ENCODE data around the gene OVOL1.

The OVOL1 gene

DNA sequence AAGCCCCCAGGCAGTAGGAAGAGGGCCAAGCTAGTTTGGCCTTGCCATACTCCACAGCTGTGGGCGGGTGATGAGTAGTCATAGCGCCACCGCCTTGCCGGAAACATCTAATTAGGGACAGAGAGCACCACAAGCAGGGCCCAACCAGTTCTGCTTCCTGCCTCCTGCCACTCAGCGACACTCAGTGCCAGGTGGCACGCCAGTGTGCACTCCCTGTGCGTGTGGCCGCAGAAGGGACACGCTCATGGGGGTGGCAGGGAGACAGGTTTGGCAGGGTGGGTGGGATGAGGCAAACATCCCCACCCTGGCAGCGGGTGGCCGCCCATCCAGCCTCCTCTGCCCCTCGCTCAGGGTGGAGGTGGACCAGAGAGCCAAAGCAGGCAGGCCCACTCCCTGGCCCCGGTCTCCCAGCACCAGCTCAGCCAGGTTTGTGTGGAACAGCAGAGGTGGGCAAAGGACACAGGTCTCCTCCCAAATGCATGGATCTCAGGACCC lies 4.9 kb downstream of the OVOL1 start:
- no peak overlapping the region for H3K4me3 ChIP-seq (ENCODE audit: low read length)
- no peak for TF ChIP-seq ZNF274 (IDR thresholded peaks at IDR 0.05; ENCODE audit: low read depth, low read length)

DNA sequence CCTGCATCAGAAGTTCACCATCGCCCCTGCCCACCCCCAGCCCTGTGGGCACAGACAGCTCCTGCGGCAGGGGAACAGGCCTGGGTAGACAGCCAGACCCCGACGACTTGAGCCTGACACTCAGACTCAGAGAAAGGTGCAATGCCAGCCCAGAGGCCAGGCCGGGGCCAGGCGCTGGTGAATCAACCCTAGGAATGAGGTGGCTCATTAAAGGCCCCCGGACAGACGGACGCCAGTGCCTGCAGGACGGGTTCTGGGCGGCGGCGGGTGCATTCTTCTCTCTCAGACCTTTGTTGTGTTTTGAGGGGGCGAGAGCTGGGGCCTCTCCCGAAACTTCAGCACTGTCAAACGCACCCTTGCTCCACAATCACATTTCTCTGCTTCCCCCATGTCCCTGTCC lies 5.6 kb downstream of the OVOL1 start:
- TF ChIP-seq ZNF274 (IDR thresholded peaks at IDR 0.05; ENCODE audit: low read depth, low read length) = no peak
- no peak overlapping the region for H3K4me3 ChIP-seq (ENCODE audit: low read length)

DNA sequence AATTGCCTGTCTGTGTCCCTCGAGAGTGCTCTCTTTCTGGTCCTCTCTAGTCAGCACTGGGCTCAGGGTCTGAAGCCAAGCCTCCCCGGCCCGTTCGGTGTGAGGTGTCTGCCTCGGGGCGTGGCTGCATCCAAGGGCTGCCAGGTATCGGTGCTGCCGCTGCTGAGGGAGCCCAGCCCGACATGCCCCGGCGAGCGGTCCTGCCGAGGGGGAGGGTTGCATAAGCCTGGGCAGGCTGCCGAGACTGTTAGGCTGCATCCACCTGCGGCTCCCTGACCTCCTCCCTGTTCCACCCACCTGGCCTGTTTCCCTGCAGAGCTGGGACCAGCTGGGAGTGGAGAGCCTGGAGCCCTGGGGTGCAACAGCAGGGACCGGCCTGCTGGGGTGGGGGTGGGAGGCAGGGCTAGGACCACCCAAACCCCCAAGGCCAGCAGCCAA lies 6.3 kb downstream of the OVOL1 start:
- TF ChIP-seq ZNF274 (IDR thresholded peaks at IDR 0.05; ENCODE audit: low read depth, low read length) = no peak
- H3K4me3 ChIP-seq (ENCODE audit: low read length) = no peak overlapping the region

DNA sequence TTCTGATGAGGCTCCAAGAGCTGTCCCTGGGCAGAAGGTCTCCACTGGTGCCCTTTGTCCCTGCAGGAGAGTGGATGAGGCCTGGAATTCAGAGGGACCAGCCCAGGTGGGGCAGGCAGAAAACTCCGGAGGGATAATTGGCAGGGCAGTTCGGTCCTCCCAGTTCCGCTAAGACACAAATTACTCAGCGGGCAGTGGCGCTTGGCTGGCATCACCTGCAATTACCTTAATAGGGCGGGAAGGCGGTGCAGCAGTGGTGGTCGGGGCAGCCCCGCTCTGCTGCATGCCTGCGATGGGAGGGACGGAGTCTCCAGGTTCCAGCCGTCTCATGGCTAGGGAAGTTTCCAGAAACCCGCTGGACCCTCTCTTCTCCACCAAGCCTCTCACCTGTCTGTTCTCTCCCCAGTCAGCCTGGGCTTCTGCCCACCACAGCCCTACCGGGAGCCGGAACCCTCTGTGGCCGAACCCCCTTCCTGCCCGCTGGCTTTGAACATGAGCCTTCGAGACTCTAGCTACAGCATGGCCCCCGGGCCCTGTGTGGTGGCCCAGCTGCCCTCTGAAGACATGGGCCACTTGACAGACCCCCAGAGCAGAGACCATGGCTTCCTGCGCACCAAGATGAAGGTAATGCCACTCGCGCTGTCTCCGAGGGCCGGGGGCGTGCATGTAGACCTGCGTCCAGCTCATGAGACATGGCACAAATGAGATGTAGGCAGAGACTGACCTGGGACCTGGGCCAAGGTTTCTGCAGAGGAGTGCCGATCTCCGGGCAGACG lies 7.0 kb downstream of the OVOL1 start:
- H3K4me3 ChIP-seq (ENCODE audit: low read length) = no peak overlapping the region
- no peak for TF ChIP-seq ZNF274 (IDR thresholded peaks at IDR 0.05; ENCODE audit: low read depth, low read length)

DNA sequence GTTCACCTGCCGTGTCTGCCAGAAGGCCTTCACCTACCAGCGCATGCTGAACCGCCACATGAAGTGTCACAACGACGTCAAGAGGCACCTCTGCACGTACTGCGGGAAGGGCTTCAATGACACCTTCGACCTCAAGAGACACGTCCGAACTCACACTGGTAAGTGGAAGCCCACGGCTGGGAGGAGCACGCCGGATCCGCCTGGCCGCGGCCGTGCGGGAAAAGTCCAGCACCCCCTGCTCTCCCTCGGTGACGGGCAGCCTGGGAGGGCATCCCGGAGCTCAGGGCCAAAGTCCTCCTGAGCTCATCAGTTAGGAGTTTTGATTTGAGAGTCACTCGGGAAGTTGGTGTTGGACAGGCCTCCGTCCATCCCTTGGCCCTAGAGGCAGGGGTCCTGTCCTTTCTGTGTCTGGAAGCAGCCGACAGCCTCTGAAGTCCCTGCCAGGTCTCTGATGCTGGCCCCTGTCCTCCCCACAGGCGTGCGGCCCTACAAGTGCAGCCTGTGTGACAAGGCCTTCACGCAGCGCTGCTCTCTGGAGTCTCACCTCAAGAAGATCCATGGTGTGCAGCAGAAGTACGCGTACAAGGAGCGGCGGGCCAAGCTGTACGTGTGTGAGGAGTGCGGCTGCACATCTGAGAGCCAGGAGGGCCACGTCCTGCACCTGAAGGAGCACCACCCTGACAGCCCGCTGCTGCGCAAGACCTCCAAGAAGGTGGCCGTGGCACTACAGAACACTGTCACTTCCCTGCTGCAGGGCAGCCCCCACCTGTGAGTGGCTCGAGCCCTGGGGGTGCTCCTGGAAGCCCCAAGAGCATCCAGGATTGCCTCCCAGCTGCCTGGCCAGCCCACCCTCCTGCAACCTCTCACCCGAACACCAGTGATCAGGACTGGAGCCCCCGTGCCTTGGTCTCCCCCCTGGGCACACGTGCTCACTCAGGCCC lies 8.0 kb downstream of the OVOL1 start:
- no peak for TF ChIP-seq ZNF274 (IDR thresholded peaks at IDR 0.05; ENCODE audit: low read depth, low read length)
- no peak overlapping the region for H3K4me3 ChIP-seq (ENCODE audit: low read length)

DNA sequence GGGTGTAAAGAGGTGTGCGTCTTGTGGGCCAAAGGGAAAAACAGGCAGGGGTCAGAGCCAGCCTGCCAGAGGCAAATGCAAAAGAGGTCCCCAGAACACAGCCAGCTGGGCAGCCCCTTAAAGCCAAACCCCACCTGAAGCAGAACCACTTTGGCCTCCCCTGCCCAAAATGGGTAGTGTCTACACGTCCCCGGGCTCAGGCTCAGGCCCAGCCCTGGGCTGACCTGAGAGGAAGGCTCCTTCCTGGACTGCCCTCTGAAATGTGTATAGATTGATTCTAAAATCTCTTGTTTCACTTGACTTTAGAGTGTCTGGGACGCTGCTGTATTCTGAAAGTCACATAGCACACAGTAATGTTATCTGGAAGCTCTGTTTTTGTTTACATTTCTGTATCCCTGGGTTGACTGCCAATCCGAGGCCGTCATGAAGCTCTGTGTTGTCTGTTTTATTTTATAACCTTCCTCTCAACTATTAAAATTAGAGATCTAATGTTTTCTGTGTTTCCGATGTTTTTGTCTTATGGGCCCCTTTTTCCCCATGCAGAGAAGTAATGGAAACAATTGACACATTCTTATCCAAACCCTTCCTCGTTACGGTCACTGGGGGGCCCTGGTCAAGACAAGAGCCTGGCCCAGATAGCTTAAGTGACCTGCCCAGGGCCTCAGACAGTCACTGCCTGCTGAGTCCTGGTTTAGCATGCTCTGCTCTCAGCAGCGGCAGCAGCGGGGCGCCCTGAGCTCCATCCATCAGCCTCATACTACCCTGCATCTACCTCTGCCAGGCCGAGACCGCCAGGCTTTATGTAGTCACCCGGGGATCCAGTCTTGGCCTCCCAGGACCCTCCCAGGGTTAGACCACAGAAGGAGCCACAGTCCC lies 10.1 kb downstream of the OVOL1 start:
- no peak for TF ChIP-seq ZNF274 (IDR thresholded peaks at IDR 0.05; ENCODE audit: low read depth, low read length)
- no peak overlapping the region for H3K4me3 ChIP-seq (ENCODE audit: low read length)

DNA sequence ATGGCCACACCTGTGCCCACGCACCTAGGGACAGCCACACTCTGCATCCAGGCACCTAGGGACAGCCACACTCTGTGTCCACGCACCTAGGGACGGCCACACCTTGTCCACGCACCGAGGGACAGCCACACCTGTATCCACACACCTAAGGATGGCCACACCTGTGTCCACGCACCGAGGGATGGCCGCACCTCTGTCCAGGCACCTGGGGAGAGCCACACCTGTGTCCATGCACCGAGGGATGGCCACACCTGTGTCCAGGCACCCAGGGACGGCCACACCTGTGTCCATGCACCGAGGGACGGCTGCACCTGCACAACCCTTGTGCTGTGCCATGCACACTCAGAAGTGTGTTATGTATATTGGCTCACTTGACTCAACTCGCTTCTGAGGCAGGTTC lies 10.8 kb downstream of the OVOL1 start:
- no peak for TF ChIP-seq ZNF274 (IDR thresholded peaks at IDR 0.05; ENCODE audit: low read depth, low read length)
- H3K4me3 ChIP-seq (ENCODE audit: low read length) = no peak overlapping the region

DNA sequence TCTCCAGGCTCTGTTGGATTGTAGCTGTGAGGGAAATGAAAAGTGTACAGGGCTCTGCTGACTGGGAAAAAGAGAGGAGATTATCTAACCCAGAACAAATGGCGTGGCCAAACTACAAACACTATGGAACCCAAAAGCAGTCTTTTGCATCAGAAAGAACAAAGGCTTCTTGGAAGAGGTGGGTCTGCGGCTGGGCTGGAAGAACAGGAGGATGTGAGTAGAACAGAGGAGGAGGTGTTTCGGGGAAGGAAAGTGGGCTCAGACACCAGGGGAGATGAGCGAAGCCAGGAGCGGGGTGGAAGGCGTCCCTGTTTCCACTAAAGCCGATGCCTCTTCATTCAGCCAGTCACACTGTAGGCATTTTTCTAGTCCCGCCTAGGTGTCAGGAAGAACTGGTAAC lies 12.0 kb downstream of the OVOL1 start:
- TF ChIP-seq ZNF274 (IDR thresholded peaks at IDR 0.05; ENCODE audit: low read depth, low read length) = no peak
- H3K4me3 ChIP-seq (ENCODE audit: low read length) = no peak overlapping the region

DNA sequence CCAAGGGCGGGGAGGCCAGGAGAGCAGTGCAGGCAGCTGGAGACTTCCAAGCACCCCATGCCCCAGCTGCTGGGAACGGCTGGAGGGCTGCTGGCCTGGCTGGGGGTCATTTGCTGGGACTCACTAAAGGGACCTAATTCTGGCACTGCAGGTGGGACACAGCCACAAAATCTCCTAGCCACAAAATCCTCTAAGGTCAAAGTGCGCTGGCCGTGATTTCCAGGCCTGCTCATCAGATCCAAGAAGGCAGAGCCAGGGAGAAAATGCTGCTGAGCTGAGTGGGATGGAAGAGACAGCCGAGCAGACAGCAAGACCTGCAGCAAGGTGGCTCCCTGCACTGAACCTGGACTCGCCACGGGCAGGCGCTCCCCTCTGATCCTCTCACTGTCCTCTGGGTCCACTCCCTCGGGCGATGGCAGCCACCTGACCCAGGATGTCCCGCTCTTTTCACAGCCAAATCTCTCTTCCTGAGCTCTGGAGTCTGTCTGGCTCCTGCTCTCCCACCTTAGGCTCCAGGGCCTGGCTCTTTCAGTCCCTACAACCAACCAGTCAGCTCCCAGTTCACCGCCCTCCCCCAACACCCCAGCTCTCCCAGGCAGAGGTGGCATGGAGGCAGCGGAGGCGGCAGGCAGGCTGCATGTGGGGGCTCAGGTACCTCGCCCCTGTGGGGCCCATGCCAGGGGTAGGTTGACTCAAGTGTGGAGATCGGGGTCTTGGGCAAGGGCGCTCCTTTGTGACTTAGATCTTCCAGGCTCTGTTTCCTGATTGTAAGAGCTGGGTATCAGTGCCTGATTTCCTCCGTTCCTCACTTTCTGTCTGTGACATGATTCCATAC lies 14.5 kb downstream of the OVOL1 start:
- H3K4me3 ChIP-seq (ENCODE audit: low read length) = no peak overlapping the region
- no peak for TF ChIP-seq ZNF274 (IDR thresholded peaks at IDR 0.05; ENCODE audit: low read depth, low read length)

DNA sequence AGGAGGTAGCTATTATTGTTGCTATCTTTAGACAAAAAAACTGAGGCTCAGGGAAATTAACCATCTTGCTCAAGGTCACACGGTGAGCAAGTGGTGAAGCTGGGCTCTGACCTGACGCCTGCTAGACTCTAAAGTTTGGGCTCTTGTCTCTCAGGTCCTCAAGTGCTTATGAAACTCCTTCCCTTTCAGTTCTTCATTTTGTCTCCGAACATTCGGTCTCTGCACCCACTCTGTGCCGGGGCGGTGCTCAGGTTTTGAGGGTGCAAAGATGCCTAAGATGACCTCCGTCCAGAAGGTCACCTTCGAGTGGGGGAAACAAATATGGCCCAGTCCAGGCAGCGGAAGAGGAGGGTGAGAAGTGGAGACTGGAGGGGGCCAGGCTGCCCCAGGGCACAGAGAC lies 16.0 kb downstream of the OVOL1 start:
- no peak for TF ChIP-seq ZNF274 (IDR thresholded peaks at IDR 0.05; ENCODE audit: low read depth, low read length)
- H3K4me3 ChIP-seq (ENCODE audit: low read length) = no peak overlapping the region

DNA sequence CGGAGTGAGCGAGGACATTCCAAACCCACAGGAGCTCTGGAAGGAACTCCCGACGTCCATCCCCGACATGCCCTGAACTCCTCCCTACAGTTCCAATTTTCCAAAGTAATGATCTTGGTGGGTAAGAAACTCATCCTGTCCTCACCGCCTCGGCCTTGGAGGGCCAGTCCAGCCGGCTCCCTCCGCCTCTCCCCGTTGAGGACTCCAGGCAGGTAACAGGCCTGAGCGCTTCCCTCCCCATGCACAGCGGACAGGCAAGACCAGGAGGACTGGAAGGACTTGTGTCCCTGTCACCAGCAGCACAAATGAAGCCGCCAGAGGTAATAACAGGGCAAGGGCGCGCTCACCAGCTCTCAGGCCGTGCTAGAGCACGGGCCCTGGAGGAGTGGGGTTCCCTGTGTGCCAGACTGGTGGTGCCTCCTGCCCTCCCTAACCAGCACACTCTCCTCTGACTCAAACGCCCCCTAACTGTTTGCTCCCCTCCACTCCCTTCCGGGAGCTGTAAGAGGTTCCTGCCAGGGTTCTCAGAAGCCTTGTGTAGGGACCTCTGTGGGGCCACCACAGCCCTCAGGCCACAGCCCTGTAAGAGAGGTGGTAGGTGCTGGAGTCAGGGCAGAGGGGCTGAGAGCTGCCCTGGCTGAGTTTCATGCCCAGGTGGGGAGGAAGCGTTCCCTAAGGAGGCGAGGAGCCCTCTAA lies 17.1 kb downstream of the OVOL1 start:
- H3K4me3 ChIP-seq (ENCODE audit: low read length) = no peak overlapping the region
- no peak for TF ChIP-seq ZNF274 (IDR thresholded peaks at IDR 0.05; ENCODE audit: low read depth, low read length)

DNA sequence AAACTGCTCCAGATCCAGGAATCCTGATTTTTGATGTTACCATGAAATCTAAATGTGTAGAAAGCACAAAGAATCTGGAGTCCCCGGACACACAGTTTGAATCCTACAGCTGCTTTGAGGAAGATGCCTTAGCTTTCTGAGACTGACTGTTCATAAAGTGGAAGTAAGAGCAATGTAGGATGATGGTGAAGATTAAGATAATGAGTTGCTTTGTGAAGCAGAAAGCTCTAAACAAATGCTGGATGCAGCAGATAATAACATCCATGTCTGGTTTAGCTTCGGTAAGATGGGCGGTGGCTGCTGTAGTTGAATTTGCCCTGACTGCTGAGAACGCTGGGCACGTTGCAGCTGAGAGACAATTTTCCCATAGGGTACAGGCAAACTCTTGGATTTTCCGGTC lies 20.1 kb downstream of the OVOL1 start:
- TF ChIP-seq ZNF274 (IDR thresholded peaks at IDR 0.05; ENCODE audit: low read depth, low read length) = no peak
- no peak overlapping the region for H3K4me3 ChIP-seq (ENCODE audit: low read length)
